Activated T-cell treated with anti-CD3 and anti-CD28 coated beads, Interleukin-2, amount 50 U/mL, for 24 hours (primary cell): ENCODE results near the gene ADGRG6.
"Not testable (repeated sequence)": the region's sequence is repeated elsewhere in the genome, so short reads cannot be mapped to it uniquely, and the experiment has no call there.

ENCODE experiments used
- DNase-seq: peaks from one replicate; pipeline ENCODE4 v3.0.0-alpha.2; 2020
- H3K27ac Mint-ChIP-seq: 2 replicates; pipeline ENCODE4 v1.8.0; 2020; ENCODE audit warnings: mild to moderate bottlenecking, mixed read lengths
- H3K27me3 Mint-ChIP-seq: 2 replicates; pipeline ENCODE4 v1.8.0; 2020; ENCODE audit warnings: mixed read lengths
- H3K36me3 Mint-ChIP-seq: 2 replicates; pipeline ENCODE4 v1.8.0; 2020; ENCODE audit warnings: low read depth, mixed read lengths
- H3K4me1 Mint-ChIP-seq: 2 replicates; pipeline ENCODE4 v1.8.0; 2020; ENCODE audit warnings: low read depth, mixed read lengths
- H3K4me3 Mint-ChIP-seq: 2 replicates; pipeline ENCODE4 v1.8.0; 2020; ENCODE audit warnings: mild to moderate bottlenecking, moderate library complexity, mixed read lengths
- H3K9me3 Mint-ChIP-seq: 2 replicates; pipeline ENCODE4 v1.8.0; 2020; ENCODE audit warnings: mixed read lengths

Gene ADGRG6

DNA sequence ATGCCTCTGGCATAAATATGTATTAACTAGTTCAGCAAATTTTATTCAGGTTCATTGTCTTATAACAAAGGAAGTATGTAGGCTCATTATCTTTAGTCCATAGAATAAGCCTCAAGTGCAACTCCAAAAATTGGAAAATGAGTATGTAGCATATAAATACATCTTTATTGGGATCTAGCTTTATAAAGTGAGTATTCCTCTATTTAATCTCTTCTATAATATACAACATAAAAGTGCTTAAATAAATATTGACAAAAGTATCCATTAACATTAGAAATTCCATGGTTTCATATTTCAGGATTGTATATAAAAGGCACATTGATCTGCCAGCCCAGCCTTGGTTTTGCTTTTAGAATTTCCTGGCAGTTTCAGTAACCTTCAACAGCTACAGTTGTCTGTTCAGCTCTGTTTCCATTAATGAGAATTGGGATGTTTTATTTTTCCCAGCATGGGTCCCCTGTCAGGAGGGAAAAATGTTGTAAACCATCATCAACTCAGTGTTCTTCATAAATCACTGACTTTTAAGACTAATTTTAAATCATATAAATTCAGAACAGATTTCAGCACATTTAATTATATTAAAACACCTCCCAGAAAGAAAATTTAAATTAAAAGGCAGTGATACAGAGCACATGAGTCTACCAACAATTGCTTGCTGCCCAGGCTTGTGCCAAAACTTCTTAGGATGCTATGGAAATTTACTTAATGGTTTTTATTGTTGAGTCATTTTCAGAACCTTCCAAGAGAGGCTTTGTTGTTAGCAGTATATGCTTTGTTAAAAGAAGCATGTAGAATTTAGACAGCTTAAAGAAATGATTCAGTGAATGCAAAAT, 119.7 kb downstream of the ADGRG6 start:
- Mint-ChIP-seq H3K9me3 (no peaks in the 10 kb centered on the region), H3K4me1 (peaks cover 10% of the 10 kb centered on the region), H3K27ac (no peak overlapping the region), H3K4me3 (no peak overlapping the region), H3K36me3 (no peaks in the 10 kb centered on the region), H3K27me3 (peaks cover 4% of the 10 kb centered on the region)
- DNase-seq: no peak

DNA sequence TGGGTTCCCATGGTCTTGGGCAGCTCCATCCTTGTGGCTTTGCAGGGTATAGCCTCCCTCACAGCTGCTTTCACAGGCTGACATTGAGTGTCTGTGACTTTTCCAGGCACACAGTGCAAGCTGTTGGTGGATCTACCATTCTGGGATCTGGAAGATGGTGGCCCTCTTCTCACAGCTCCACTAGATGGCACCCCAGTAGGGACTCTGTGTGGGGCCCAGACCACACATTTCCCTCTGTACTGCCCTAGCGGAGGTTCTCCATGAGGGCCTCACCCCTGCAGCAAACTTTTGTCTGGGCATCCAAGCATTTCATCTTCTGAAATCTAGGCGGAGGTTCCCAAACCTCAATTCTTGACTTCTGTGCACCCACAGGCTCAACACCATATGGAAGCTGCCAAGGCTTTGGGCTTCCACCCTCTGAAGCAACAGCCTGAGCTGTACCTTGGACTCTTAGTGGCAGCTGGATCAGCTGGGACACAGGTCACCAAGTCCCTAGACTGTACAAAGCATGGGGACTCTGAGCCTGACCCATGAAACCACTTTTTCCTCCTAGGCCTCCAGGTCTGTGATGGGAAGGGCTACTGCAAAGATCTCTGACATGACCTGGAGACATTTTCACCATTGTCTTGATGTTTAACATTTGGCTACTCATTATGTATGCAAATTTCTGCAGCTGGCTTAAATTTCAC, 124.8 kb downstream of the ADGRG6 start:
- not testable (repeated sequence) for H3K27me3 Mint-ChIP-seq, H3K4me3 Mint-ChIP-seq, H3K27ac Mint-ChIP-seq, DNase-seq, H3K9me3 Mint-ChIP-seq, H3K36me3 Mint-ChIP-seq, H3K4me1 Mint-ChIP-seq

DNA sequence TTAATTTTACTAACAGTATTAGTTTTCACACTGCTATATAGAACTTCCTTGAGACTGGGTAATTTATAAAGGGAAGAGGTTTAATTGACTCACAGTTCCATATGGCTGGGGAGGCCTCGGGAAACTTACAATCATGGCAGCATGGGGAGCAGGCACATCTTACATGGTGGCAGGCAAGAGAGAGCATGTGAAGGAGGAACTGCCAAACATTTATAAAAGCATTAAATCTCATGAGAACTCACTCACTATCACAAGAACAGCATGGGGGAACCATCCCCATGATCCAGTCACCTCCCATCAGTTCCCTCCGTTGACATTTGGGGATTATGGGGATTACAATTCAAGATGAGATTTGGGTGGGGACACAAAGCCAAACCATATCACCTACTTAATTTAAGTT, 126.7 kb downstream of the ADGRG6 start:
- not testable (repeated sequence) for H3K27ac Mint-ChIP-seq, H3K36me3 Mint-ChIP-seq, H3K27me3 Mint-ChIP-seq, H3K9me3 Mint-ChIP-seq, H3K4me1 Mint-ChIP-seq, DNase-seq, H3K4me3 Mint-ChIP-seq

DNA sequence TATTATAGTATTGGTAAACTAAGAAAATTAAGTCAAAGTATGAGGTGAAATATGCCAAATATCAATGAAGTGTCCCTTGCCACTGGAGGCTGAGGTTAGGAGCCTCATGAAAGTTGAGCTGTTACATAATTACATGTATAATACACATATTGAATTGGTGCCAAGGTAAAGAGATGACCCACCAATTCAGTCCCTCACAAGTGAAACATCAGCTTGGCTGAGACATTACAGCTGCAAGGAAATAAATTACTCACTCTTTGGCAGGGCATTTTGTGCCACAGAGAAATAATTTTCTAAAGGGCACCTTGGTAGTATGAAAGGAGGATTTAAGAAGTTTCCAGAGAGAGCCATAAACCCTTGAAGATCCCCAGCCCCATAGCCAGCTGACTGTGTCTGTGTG, 127.4 kb downstream of the ADGRG6 start:
- H3K27me3 Mint-ChIP-seq: peaks cover 4% of the 10 kb centered on the region
- peaks cover 8% of the 10 kb centered on the region for H3K9me3 Mint-ChIP-seq
- no peaks in the 10 kb centered on the region for H3K36me3 Mint-ChIP-seq
- H3K4me3 Mint-ChIP-seq: no peak overlapping the region
- H3K27ac Mint-ChIP-seq: no peak overlapping the region
- no peak for DNase-seq
- H3K4me1 Mint-ChIP-seq: no peaks in the 10 kb centered on the region

DNA sequence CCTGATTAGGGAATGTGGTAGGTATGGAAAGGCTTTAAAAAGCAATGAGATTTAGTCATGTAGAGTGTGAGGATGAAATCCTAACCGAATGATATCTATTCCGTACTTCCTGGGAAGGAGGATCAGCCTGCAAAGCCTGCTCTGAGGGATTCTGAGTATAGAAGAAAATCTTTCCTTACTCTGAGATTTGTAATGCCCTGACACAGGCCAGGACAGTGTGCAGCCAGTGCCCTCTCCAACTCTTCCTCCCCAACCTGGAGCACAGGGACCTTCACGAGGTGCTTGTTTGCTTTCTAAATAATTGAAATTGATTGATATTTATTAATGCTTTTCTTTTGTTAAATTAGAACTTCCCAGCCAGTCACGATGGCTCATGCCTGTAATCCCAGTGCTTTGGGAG, 131.6 kb downstream of the ADGRG6 start:
- H3K27ac Mint-ChIP-seq: no peak overlapping the region
- no peaks in the 10 kb centered on the region for H3K4me1 Mint-ChIP-seq
- no peaks in the 10 kb centered on the region for H3K36me3 Mint-ChIP-seq
- H3K4me3 Mint-ChIP-seq: no peak overlapping the region
- peaks cover under 1% of the 10 kb centered on the region for H3K9me3 Mint-ChIP-seq
- no peaks in the 10 kb centered on the region for H3K27me3 Mint-ChIP-seq
- DNase-seq: no peak

DNA sequence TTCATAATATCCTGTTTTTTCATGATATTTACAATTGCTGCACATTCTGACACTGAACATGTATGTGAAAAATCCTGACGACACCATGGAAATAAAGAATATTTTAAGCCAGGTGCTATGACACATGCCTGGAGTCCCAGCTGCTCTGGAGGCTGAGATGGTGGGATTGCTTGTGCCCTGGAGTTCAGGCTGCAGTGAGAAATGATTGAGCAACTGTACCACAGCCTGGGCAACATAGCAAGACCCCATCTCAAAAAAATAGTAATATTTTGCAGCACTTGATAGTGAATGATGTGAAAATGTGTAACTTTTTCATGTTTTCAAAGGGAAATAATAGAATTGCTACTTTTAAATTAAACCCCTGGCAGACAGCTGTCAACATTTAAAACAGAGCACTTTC, 137.1 kb downstream of the ADGRG6 start:
- Mint-ChIP-seq H3K9me3 (no peaks in the 10 kb centered on the region), H3K4me3 (no peak overlapping the region), H3K27ac (no peak overlapping the region), H3K36me3 (no peaks in the 10 kb centered on the region), H3K27me3 (peaks cover 6% of the 10 kb centered on the region), H3K4me1 (peaks cover 5% of the 10 kb centered on the region)
- DNase-seq: no peak

DNA sequence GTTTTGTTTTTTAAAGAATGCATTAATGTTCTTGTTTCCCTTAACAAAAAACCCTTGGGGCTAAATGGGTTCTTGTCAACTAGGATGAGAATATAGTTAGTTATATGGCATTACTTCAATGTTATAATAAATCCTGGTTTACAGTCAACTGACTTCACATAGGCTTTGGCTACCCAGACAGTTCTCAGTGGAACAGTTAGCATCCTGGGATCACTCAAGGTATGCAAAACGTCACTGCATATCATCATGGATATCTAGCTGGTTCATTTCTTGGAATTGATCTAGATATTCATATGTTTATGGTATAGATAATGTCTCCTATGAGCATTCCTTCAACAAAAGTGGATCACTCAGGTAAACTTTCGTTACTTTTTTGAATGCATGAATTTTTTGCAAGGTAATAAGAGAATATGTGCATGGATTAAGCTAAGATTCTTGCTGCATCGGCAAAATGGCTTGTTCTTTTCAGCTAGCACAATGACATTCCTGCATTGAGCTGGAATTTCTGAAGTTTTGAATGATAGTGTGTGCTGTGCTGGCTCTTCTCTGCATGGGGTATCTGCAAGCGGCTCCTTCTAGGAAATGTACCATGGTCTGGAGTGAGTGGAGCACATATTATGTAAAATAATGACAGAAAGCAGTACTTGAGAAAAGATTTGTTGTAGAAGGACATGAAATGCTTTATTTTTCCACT, 138.9 kb downstream of the ADGRG6 start:
- peaks cover 6% of the 10 kb centered on the region for H3K27me3 Mint-ChIP-seq
- H3K36me3 Mint-ChIP-seq: no peaks in the 10 kb centered on the region
- no peak for DNase-seq
- H3K4me1 Mint-ChIP-seq: peaks cover 9% of the 10 kb centered on the region
- no peaks in the 10 kb centered on the region for H3K9me3 Mint-ChIP-seq
- no peak overlapping the region for H3K27ac Mint-ChIP-seq
- H3K4me3 Mint-ChIP-seq: no peak overlapping the region

DNA sequence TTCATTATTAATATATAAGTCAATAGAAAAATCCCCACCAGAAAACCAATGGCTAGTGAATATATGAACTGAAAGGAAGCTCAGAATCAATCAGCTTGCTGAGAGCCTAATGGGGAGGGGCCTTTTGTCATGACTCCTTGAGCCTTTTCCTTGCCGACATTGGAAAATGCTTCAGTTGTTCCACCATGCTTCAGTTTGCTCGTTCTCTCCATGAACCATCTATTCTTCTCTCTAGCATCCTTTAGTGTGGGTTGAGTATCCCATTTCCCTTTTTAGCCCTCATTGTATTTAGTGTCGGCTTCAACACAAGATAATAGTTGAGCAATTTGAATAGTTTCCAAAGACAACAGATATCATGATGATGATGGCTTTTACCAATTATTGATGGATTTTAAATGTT, 139.9 kb downstream of the ADGRG6 start:
- Mint-ChIP-seq H3K9me3 (no peaks in the 10 kb centered on the region), H3K27ac (no peak overlapping the region), H3K4me1 (peaks cover 9% of the 10 kb centered on the region), H3K4me3 (no peak overlapping the region), H3K27me3 (peaks cover 6% of the 10 kb centered on the region), H3K36me3 (no peaks in the 10 kb centered on the region)
- no peak for DNase-seq

DNA sequence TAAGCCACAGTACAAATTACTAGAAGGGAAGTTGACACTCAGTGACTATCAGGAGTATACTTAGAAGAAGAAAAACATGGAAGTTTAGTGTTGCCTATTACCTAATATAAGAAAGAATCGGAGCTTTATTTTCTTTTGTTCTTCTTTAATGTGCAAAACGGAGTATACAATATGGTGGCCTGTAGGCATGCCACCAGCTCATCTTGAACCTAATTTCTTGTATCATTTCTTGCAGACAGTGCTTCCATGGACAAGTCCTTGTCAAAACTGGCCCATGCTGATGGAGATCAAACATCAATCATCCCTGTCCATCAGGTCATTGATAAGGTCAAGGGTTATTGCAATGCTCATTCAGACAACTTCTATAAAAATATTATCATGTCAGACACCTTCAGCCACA, 141.3 kb downstream of the ADGRG6 start:
- no peak for DNase-seq
- H3K36me3 Mint-ChIP-seq: no peaks in the 10 kb centered on the region
- no peak overlapping the region for H3K27ac Mint-ChIP-seq
- no peak overlapping the region for H3K4me3 Mint-ChIP-seq
- H3K27me3 Mint-ChIP-seq: peaks cover 6% of the 10 kb centered on the region
- peaks cover 9% of the 10 kb centered on the region for H3K4me1 Mint-ChIP-seq
- no peaks in the 10 kb centered on the region for H3K9me3 Mint-ChIP-seq

DNA sequence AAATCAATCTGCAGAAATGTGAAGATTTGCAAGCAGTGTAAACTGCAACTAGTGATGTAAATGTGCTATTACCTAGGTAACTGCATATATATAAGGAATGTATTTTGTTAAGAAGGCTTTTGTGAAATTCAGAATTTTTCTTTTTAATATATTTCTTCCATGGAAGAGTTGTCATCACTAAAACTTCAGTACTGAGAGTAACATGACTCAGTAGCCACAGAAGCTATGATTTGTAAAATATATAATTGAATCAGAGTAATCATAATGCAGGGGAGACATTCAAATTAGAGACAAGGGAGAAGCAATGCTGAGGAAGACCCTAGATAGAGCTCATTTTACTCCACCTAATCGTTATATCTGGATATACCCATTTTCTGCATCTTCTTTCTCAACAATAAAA, 141.7 kb downstream of the ADGRG6 start:
- Mint-ChIP-seq H3K4me3 (no peak overlapping the region), H3K36me3 (no peaks in the 10 kb centered on the region), H3K9me3 (no peaks in the 10 kb centered on the region), H3K27ac (no peak overlapping the region), H3K4me1 (peaks cover 9% of the 10 kb centered on the region), H3K27me3 (peaks cover 6% of the 10 kb centered on the region)
- DNase-seq: no peak

DNA sequence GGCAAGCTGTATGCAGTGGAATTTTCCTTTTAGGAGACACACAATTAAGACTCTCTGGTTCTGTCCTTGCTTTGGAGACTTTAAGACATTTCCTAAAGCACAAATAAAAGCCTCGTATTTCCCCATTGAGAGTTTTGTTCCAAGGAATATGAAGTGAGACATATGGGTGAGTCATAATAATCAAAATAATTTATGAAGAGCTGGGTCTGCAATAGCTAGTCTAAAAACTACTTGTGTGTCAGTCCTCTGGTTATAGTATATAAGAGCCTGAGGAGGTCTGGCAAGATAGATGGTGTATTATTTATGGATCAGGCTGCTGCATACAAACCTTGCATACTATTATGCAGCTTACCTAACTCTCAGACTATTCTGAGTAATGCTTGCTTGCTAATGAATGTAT, 142.6 kb downstream of the ADGRG6 start:
- no peak for DNase-seq

DNA sequence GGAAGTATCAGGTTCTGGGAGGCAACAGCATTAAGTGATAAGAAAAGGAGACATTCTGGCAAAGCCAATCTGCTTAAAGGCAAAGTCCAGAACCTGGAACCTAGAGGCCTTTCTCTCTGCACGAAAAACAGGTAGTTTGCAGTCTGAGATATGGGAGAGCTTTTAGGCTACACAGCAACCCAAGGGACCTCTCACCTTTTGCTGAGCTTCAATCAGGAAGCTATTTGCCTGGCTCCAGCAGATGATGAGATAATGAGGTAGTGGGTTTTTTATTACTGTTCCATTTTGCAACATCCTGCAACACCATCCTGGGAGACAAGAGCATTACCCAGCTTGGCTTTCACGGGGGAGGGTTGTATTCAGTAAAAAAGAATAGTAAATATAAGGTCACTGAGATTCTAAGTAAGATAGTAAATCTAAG, 143.1 kb downstream of the ADGRG6 start:
- H3K4me1 Mint-ChIP-seq: peaks cover 9% of the 10 kb centered on the region
- H3K27ac Mint-ChIP-seq: no peak overlapping the region
- H3K9me3 Mint-ChIP-seq: no peaks in the 10 kb centered on the region
- no peak for DNase-seq
- no peaks in the 10 kb centered on the region for H3K36me3 Mint-ChIP-seq
- peaks cover 6% of the 10 kb centered on the region for H3K27me3 Mint-ChIP-seq
- no peak overlapping the region for H3K4me3 Mint-ChIP-seq

More for the DNA sequence above, 142.6 kb downstream of the ADGRG6 start:
- Mint-ChIP-seq H3K9me3 (no peaks in the 10 kb centered on the region), H3K27me3 (peaks cover 6% of the 10 kb centered on the region), H3K27ac (no peak overlapping the region), H3K4me1 (peaks cover 9% of the 10 kb centered on the region), H3K4me3 (no peak overlapping the region), H3K36me3 (no peaks in the 10 kb centered on the region)

DNA sequence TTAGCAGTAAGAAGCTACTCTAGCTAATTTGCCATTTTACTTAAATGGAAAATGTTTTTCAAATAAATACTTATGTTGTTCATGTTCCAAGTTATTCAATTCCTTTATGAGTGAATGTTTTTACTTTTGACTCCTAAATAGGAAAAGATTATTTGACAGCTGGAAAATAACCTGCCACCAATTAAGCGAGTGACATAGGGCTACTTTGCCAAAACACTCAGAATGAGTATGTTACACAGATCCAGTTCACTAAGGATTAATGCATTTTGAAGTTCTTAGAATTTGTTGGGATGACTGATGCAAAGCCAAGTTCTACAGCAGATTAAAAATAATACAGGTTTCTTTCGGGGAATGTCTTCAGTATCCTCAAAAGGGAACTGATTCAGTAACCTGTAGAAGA, 144.4 kb downstream of the ADGRG6 start:
- H3K4me3 Mint-ChIP-seq: no peak overlapping the region
- no peak for DNase-seq
- H3K27ac Mint-ChIP-seq: no peak overlapping the region
- peaks cover 9% of the 10 kb centered on the region for H3K4me1 Mint-ChIP-seq
- H3K27me3 Mint-ChIP-seq: peaks cover 6% of the 10 kb centered on the region
- no peaks in the 10 kb centered on the region for H3K36me3 Mint-ChIP-seq
- no peaks in the 10 kb centered on the region for H3K9me3 Mint-ChIP-seq

DNA sequence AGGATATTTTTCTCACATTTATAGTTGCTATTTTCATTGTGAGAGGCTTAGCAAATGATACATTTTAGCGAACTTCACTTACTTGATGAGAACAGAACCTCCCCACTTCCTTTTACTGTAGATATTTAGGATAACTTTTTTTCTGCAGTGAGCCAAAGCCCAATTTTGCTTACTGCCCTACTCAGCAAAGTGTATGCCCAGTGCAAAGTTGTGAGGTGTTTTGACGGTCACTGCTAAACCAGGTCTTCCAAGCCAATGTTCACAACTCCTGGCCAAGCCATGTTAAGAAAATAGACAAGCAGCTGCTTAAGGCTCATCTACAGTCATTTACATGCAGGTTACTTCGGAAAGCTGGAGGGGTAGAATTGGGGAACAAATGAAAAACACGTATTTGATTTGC, 144.8 kb downstream of the ADGRG6 start:
- no peak overlapping the region for H3K27ac Mint-ChIP-seq
- no peak for DNase-seq
- H3K27me3 Mint-ChIP-seq: peaks cover 5% of the 10 kb centered on the region
- H3K36me3 Mint-ChIP-seq: no peaks in the 10 kb centered on the region
- no peaks in the 10 kb centered on the region for H3K9me3 Mint-ChIP-seq
- H3K4me1 Mint-ChIP-seq: peaks cover 9% of the 10 kb centered on the region
- H3K4me3 Mint-ChIP-seq: no peak overlapping the region
